ENCODE measurements around the gene SPOCK1.

The SPOCK1 gene

GRCh38 chr5:137292461-137293027 lies 206.6 kb downstream of the SPOCK1 start:
- no peak for DNase-seq (ENCODE audit: low read depth)

DNA sequence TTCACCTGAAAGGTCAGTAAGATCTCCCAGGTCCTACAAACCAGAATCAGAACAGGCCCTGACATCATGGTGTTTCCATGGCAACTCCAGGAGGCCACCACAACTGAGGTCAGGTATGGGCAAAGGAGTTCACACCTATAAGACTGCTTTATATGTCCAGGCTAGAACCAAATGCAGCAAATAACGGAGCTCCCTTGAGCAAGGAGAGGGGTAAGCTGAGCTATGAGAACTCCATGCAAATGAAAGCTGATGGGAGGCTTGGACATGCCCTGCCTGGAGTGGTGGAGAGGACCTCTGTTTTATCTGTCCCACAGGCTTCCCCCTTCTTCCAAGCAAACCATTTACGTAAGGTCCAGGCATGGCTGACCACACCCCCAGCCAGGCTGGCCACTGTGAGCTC lies 207.7 kb downstream of the SPOCK1 start:
- DNase-seq (ENCODE audit: low read depth), result no peak

DNA sequence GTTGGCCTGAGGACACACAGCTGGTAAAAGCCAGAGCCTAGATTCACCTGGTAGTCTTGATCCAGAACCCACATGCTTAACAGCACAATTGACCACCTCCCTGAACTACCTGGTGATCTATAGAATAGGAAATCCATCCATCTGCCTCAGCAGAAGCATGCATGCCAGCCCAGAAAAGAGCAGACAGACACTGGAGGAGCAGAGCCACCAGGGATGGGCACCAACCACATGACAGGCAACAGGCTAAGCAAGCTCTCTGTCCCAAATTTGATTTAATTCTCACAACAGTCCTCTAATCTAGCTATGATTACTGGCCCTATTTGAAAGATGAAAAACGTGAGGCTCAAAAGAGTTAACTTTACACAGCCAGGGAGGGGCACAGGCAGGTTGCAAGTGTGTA lies 208.1 kb downstream of the SPOCK1 start:
- no peak for DNase-seq (ENCODE audit: low read depth)

GRCh38 chr5:137290373-137290772 lies 208.8 kb downstream of the SPOCK1 start:
- DNase-seq (ENCODE audit: low read depth), result no peak

DNA sequence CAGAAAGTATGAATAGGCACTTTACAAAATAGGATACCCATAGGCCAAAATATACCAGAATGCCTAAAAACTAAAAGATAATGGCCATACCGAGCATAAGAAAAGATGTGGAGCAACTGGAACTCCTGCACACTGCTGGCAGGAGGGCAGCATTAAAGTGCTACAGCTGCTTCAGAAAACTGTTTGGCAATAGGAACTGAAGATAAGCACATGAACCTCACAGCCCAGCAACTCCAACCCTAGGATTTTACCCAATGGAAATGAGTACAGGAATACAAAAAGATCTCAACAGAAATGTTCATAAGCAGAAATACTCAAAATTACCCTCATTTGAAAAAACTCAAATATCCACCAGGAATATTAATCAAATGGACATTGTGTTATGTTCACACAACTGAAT lies 209.3 kb downstream of the SPOCK1 start:
- no peak for DNase-seq (ENCODE audit: low read depth)

DNA sequence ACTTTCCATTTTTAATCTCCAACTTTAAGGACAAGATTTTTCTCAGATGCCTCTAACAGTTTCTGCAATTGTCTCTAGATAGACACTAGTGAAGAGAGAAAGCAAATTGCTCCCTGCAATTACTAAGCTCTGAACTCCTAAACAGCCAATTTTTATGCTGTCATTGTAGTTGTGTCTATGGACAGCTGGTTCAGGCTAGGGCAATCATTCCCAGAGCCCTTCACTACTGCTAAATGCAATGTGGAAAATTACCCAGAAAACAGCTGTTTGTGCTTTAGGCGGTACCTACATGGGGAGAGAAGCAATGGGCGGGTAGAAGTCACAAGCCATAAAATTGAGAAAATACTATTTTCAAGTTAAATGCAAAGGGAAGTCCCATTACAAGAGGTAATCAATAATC lies 211.6 kb downstream of the SPOCK1 start:
- no peak for DNase-seq (ENCODE audit: low read depth)

DNA sequence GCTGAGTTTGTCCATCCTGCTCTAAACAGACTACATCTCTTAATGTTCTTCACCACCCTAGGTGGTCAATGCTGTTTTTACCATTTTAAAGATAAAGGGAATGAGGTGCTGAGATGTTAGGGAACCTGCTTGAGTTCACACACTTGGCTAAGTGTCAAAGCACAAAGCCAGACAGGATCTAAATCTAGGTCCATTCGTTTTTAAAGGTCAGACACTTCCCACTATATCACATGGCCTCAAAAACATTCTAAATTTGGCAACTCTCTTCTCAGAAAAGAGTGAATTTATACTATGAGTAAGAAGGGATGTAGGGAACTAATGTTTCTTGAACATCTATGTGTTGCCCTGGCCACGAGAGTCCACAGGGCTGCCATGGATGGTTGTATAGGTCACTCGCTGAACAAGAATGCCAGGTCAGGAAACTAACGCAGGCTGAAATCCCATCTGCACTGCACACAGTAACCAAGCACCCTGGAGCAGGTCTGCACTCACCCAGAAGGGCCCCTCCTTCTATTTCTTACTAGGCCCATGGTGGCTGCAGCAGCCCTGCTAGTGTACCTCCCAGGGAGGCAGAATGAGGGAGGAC lies 213.0 kb downstream of the SPOCK1 start:
- DNase-seq (ENCODE audit: low read depth), result no peak

DNA sequence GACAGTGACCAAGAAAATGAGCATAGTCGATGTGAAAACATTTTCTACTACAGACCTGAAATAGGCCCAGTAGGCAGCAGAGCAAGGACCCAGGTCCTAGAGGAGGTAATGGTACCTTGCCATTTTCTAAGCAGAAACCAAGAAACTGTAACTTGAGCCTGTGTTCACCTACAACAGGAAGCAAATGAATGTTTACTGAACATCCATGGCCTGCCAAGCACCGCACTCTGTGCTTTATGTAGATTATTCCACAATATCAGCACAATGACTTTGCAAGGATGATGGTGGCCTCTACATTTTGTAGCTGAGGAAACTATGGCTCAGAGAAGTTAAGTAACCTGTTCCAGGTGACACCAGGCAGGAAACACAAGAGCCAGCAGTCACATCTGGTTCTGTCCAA lies 215.3 kb downstream of the SPOCK1 start:
- DNase-seq (ENCODE audit: low read depth), result no peak

GRCh38 chr5:137282216-137282615 lies 216.9 kb downstream of the SPOCK1 start:
- no peak for DNase-seq (ENCODE audit: low read depth)

GRCh38 chr5:137281201-137281600 lies 217.9 kb downstream of the SPOCK1 start:
- no peak for DNase-seq (ENCODE audit: low read depth)

DNA sequence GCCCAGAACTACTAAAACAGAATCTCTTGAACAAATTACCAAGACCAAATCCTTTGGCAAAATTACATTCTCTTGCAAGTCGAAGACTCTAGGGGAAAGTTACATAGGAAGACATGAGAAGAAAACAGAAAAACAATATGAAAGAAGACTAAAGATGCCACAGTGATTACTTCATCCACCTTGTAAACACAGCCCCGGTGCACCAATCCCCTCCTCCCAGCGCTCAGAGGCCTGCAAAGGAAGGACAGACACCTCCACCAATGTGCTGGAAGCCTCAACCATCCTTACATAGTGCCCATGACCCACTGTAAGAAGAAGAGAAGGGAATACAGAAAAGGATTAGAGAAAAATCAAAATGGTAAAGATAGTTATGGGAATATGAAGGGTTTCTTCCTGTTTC lies 218.5 kb downstream of the SPOCK1 start:
- DNase-seq (ENCODE audit: low read depth), result no peak

DNA sequence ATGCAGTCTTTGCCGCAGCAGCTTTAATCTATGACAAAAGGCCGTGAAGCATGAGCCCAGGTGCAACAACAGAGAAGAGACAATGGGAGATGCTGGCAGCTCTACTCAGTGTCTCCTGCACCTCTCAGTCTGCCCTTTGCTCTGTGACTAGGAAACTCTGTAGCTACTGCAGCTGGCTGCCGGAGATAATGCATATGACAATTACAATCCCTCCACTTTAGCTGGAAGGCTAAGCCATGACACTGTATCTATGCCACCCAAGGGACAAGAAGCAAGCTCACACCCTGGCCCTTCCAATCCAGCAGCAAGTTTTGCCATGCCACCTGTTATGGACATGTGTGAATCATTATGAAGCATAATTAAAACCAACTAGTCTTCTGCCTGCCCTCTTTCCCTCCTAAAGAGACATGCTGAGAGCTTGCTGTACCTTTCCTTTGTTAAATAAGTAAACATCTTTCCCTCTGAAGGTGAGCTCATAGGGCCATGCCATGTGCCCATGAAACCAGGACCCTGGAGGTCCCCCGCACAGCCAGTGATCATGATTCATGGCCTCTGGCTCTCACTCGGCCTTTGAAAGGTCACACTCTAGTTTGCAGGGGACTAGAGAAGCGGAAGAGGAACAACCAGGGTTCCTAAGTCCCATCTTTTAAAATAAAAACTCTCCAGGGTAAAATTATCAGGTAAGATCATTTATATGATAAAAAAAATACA lies 219.4 kb downstream of the SPOCK1 start:
- no peak for DNase-seq (ENCODE audit: low read depth)

- no peak for DNase-seq (ENCODE audit: low read depth)
Observed at GRCh38 chr5:137278476-137278875, 220.7 kb downstream of the SPOCK1 start.

GRCh38 chr5:137275083-137275482 lies 224.0 kb downstream of the SPOCK1 start:
- DNase-seq (ENCODE audit: low read depth), result no peak

DNA sequence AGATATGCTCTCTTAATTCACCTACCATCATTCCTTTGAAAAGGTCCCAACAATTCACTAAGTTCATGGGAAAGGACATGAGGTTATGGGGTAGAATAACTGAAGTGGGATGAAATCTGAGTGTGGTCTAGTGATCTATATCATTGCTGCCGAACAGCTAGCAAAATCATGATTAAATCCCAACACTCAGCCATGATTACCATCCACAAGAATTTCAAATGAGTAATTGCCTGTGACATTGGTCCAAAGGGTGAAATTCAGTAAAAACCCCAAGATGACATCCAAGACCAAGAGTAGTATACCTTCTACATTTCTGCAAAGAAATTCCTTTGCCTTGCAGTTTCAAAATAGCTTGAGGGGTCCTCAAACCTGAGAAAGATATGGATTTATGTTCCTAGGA lies 225.6 kb downstream of the SPOCK1 start:
- DNase-seq (ENCODE audit: low read depth), result no peak

DNA sequence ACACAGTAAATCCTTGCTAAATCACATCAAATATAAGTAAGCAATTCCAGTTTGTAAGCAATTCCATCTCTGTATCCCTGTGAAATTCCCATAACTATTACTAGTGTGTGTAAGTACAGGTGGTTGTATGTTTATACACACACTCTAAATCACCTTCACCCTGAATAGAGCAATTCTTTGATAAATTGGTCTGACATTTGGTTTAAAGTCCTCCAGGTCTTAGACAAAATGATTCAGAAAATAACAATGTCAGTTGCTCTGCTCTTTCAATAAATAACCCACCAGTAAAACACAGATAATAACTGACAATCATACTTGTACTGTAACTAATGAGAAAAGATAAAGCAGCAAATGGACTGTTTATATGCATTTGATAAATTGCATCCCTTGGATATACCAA lies 226.3 kb downstream of the SPOCK1 start:
- no peak for DNase-seq (ENCODE audit: low read depth)

- no peak for DNase-seq (ENCODE audit: low read depth)
Observed at GRCh38 chr5:137269946-137270345, 229.2 kb downstream of the SPOCK1 start.

GRCh38 chr5:137269274-137269673 lies 229.9 kb downstream of the SPOCK1 start:
- no peak for DNase-seq (ENCODE audit: low read depth)

DNA sequence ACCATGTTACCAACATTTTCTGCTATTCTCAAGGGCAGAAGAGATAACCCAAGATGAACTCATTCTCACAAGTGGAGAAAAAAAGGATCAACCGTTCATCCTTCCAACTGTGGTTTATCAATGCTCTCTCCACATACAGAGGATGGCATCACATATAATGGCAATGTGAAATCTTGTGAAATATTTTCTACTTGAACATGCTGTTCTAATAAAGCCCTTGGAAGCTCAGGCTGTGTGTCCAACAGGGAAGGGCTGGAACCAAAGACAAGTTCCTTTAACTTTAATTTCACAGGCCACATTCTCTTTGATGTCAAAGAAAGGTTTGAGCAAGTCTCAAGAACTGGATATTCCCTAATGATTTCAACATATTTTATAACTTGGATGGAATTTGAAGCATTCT lies 230.5 kb downstream of the SPOCK1 start:
- no peak for DNase-seq (ENCODE audit: low read depth)

DNA sequence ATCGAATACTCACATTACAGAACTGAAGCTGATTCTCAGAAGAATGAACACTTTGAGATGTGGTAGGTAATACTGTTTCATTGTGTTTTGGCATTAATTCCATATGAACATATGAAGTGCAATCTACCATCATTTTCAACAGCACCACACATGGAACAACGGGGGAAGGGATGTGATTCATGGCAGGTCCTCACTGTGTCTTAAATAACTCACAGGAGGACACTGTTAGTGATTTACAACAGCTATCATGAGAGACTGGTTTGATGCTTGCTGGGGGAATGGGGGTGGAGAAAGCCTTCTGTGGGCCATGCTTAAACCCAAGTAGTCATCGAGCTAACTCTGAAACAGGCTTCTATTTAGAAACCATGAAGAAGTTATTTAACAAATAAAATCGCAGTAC lies 232.9 kb downstream of the SPOCK1 start:
- no peak for DNase-seq (ENCODE audit: low read depth)

DNA sequence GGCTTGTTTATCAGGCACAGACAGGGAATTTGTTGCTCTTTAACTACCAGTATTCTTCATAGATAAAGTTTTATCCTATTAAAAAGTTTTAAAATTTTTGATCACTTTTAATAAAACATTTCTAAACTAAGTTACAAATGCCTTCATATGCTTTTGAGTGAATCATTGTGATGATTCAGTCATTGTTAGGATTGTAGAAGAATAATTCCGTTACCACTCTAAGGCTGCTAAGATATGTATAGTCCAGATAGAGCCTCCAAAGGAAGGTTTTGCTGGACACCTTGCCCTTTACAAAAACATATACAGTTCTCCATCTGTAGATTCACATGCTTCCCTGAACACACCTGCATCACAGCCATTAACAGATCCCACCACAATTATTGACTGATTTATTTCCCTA lies 233.7 kb downstream of the SPOCK1 start:
- no peak for DNase-seq (ENCODE audit: low read depth)

GRCh38 chr5:137264573-137264972 lies 234.6 kb downstream of the SPOCK1 start:
- peak; percentile 96 for DNase-seq (ENCODE audit: low read depth)

- DNase-seq (ENCODE audit: low read depth), result no peak
Observed at GRCh38 chr5:137264041-137264440, 235.1 kb downstream of the SPOCK1 start.
